Nephron progenitor cell (in vitro differentiated cells): ENCODE results near the gene SPDEF.

Experiments used
- DNase-seq: peaks from one replicate; pipeline ENCODE4 v3.0.0; 2021
- H3K27ac Mint-ChIP-seq: 2 replicates; pipeline ENCODE4 v1.8.0; 2021; ENCODE audit warnings: mild to moderate bottlenecking, moderate library complexity, mixed read lengths
- H3K27me3 Mint-ChIP-seq: 2 replicates; pipeline ENCODE4 v1.8.0; 2021; ENCODE audit warnings: mild to moderate bottlenecking, low read depth, mixed read lengths; ENCODE audit not compliant: poor library complexity
- H3K36me3 Mint-ChIP-seq: 2 replicates; pipeline ENCODE4 v1.8.0; 2021; ENCODE audit warnings: low read depth, mixed read lengths
- H3K4me1 Mint-ChIP-seq: 2 replicates; pipeline ENCODE4 v1.8.0; 2021; ENCODE audit warnings: mixed read lengths
- H3K4me3 Mint-ChIP-seq: 2 replicates; pipeline ENCODE4 v1.8.0; 2021; ENCODE audit warnings: mild to moderate bottlenecking, moderate library complexity, mixed read lengths
- H3K9me3 Mint-ChIP-seq: 2 replicates; pipeline ENCODE4 v1.8.0; 2021; ENCODE audit warnings: mild to moderate bottlenecking, moderate library complexity, mixed read lengths
- CTCF ChIP-seq: fragments of 200-600 bp; sonication (generic); IDR thresholded peaks from 2 replicates; pipeline ENCODE4 v1.5.0; 2021; ENCODE audit warnings: antibody characterized with exemption

Gene SPDEF

GRCh38 chr6:34525431-34526175 is 30.5 kb downstream of the SPDEF start:
- peaks cover 44% of the 10 kb centered on the region for H3K27me3 Mint-ChIP-seq
- no peak for DNase-seq
- no peak overlapping the region for H3K4me3 Mint-ChIP-seq
- H3K36me3 Mint-ChIP-seq, result no peaks in the 10 kb centered on the region
- no peaks in the 10 kb centered on the region for H3K9me3 Mint-ChIP-seq
- no peak overlapping the region for H3K27ac Mint-ChIP-seq
- peaks cover 42% of the 10 kb centered on the region for H3K4me1 Mint-ChIP-seq
- no peak for TF ChIP-seq CTCF

DNA sequence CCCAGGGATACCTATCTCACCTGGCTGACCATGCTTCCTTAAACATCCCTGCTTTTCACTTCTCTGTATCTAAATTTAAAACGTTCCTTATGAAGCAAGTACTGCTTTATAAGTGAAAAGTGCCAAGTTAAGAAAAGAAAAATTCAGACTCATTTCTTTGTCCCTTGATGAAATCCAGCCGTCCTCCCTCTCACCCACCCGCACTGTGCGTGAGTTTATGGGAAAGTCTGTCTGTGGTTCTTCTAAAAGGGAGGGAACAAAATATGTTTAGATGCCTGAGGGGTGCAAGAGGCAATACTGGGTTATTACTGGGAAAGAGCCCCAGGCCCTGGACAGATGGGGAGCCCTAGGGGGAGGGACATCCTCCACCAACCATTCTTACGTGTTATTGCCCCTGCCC is 31.2 kb downstream of the SPDEF start:
- Mint-ChIP-seq H3K9me3 (no peaks in the 10 kb centered on the region), H3K4me3 (no peak overlapping the region), H3K27ac (no peak overlapping the region), H3K36me3 (no peaks in the 10 kb centered on the region), H3K4me1 (peaks cover 42% of the 10 kb centered on the region), H3K27me3 (peaks cover 38% of the 10 kb centered on the region)
- DNase-seq, result no peak
- no peak for TF ChIP-seq CTCF

GRCh38 chr6:34524499-34524898 is 31.6 kb downstream of the SPDEF start:
- no peak overlapping the region for H3K27ac Mint-ChIP-seq
- peaks cover 40% of the 10 kb centered on the region for H3K4me1 Mint-ChIP-seq
- no peak overlapping the region for H3K4me3 Mint-ChIP-seq
- no peaks in the 10 kb centered on the region for H3K36me3 Mint-ChIP-seq
- peaks cover 34% of the 10 kb centered on the region for H3K27me3 Mint-ChIP-seq
- no peaks in the 10 kb centered on the region for H3K9me3 Mint-ChIP-seq
- DNase-seq, result no peak
- no peak for TF ChIP-seq CTCF

GRCh38 chr6:34523441-34524206 is 32.5 kb downstream of the SPDEF start:
- Mint-ChIP-seq H3K36me3 (no peaks in the 10 kb centered on the region), H3K4me3 (no peak overlapping the region), H3K9me3 (no peaks in the 10 kb centered on the region), H3K4me1 (peaks cover 38% of the 10 kb centered on the region), H3K27ac (no peak overlapping the region), H3K27me3 (peaks cover 31% of the 10 kb centered on the region)
- TF ChIP-seq CTCF, result no peak
- no peak for DNase-seq

DNA sequence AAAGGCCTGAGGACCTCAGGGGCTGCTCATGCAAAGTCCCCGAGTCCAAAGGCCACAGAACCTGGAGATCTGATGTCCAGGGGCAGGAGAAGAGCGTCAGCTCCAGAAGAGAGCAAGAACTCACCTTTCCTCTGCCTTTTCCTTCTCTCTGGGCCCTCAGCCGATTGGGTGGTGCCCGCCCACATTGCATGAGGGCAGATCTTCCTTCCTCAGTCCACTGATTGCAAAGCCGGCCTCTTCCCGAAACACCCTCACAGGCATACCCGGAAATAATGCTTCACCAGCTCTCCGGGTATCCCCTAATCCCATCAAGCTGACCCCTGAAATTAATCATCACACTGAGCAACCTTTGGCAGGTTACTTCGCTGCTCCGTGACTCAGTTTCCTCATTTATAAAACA is 33.4 kb downstream of the SPDEF start:
- Mint-ChIP-seq H3K27ac (no peak overlapping the region), H3K4me3 (no peak overlapping the region), H3K36me3 (no peaks in the 10 kb centered on the region), H3K27me3 (peaks cover 30% of the 10 kb centered on the region), H3K4me1 (peaks cover 35% of the 10 kb centered on the region), H3K9me3 (no peaks in the 10 kb centered on the region)
- no peak for TF ChIP-seq CTCF
- DNase-seq, result no peak
